Common myeloid progenitor, CD34-positive (primary cell): ENCODE results near the gene INPP4B.

Source experiments
- CTCF ChIA-PET: fragments of 350-600 bp; sonication (Branson Sonifier 250); formaldehyde crosslinking; loops from one replicate; lab custom pipeline; 2021; ENCODE audit warnings: antibody characterized with exemption; lab: Charles Lee
- POLR2A ChIA-PET: fragments of 350-600 bp; sonication (Branson Sonifier 250); formaldehyde crosslinking; loops from one replicate; lab custom pipeline; 2021; ENCODE audit warnings: antibody characterized with exemption; lab: Charles Lee
- DNase-seq, 3 donors: peaks; one replicate each; pipeline versions ENCODE4 v3.0.0 to v3.0.0-alpha.2; 2013
- H3K27ac ChIP-seq, 2 experiments: 1 replicate in 1 of 2; 2 replicates in 1 of 2; pipeline ENCODE4 v1.7.0; 2013; ENCODE audit warnings: inconsistent platforms in 2 of 2, low read length in 2 of 2, mild to moderate bottlenecking in 2 of 2, low read depth in 1 of 2, moderate library complexity in 1 of 2; ENCODE audit not compliant: severe bottlenecking in 2 of 2, insufficient read depth in 1 of 2, poor library complexity in 1 of 2
- H3K27me3 ChIP-seq, 5 experiments: replicated peaks in 2 of 5; 1 replicate in 3 of 5; 2 replicates in 2 of 5; pipeline versions ENCODE4 v1.6.1 to v1.7.0; 2013; ENCODE audit warnings: low read length in 4 of 5, mild to moderate bottlenecking in 2 of 5, moderate library complexity in 2 of 5, inconsistent platforms in 1 of 5; ENCODE audit not compliant: insufficient read depth in 5 of 5, control insufficient read depth in 4 of 5
- H3K36me3 ChIP-seq, 4 experiments: 1 replicate in 2 of 4; 2 replicates in 2 of 4; pipeline versions ENCODE4 v1.6.1 to v1.7.0; 2013; ENCODE audit warnings: low read length in 3 of 4, control low read depth in 1 of 4, mild to moderate bottlenecking in 1 of 4; ENCODE audit not compliant: control insufficient read depth in 4 of 4, insufficient read depth in 4 of 4
- H3K4me1 ChIP-seq, 4 experiments: 1 replicate in 3 of 4; 2 replicates in 1 of 4; pipeline versions ENCODE4 v1.6.1 to v1.7.1; 2013; ENCODE audit warnings: low read length in 3 of 4, mild to moderate bottlenecking in 3 of 4, control low read depth in 1 of 4, inconsistent platforms in 1 of 4, moderate library complexity in 1 of 4; ENCODE audit not compliant: control insufficient read depth in 4 of 4, insufficient read depth in 4 of 4; ENCODE audit errors: control extremely low read depth in 1 of 4
- H3K4me3 ChIP-seq, 7 experiments: 1 replicate in 4 of 7; 2 replicates in 3 of 7; pipeline versions ENCODE4 v1.5.1 to v1.7.0; 2013; ENCODE audit warnings: mild to moderate bottlenecking in 7 of 7, low read length in 6 of 7, moderate library complexity in 6 of 7, inconsistent platforms in 2 of 7, low read depth in 2 of 7, control low read depth in 1 of 7; ENCODE audit not compliant: insufficient read depth in 4 of 7, control insufficient read depth in 1 of 7; ENCODE audit errors: extremely low read depth in 1 of 7
- H3K9me3 ChIP-seq, 5 experiments: 1 replicate in 4 of 5; 2 replicates in 1 of 5; pipeline versions ENCODE4 v1.6.1 to v1.7.1; 2013; ENCODE audit warnings: low read length in 4 of 5, mild to moderate bottlenecking in 2 of 5, inconsistent platforms in 1 of 5, low read depth in 1 of 5, moderate library complexity in 1 of 5; ENCODE audit not compliant: control insufficient read depth in 4 of 5, insufficient read depth in 2 of 5; ENCODE audit errors: control extremely low read depth in 1 of 5
- WGBS: methylation state at CpG from one replicate; pipeline ENCODE4 v1.1.5; 2013; ENCODE audit not compliant: insufficient coverage; 5-methylcytosine and 5-hydroxymethylcytosine counted together

INPP4B gene

GRCh38 chr4:142406499-142406835, 439.6 kb downstream of the INPP4B start:
- POLR2A ChIA-PET: no interaction called here
- CTCF ChIA-PET: interaction anchor here (1.1 to 1.9 kb wide), 7 partner anchors 8 to 345 kb away, joined by 3 to 5 read pairs (median 3); no protein-coding TSS in a partner anchor
- 89% methylated on average over 1 of the region's 2 CpGs for WGBS
- no peak overlapping the region for H3K27ac ChIP-seq
- peaks cover 15 to 45% (median 37%) of the 10 kb centered on the region in 4 experiments for H3K4me1 ChIP-seq
- H3K9me3 ChIP-seq: no peaks in the 10 kb centered on the region
- peaks cover 0 to 4% (median 2%) of the 10 kb centered on the region in 4 experiments for H3K36me3 ChIP-seq
- DNase-seq: no peak
- H3K4me3 ChIP-seq: peak overlapping the region in 1 of 7 experiments; percentile 45
- no peaks in the 10 kb centered on the region for H3K27me3 ChIP-seq

DNA sequence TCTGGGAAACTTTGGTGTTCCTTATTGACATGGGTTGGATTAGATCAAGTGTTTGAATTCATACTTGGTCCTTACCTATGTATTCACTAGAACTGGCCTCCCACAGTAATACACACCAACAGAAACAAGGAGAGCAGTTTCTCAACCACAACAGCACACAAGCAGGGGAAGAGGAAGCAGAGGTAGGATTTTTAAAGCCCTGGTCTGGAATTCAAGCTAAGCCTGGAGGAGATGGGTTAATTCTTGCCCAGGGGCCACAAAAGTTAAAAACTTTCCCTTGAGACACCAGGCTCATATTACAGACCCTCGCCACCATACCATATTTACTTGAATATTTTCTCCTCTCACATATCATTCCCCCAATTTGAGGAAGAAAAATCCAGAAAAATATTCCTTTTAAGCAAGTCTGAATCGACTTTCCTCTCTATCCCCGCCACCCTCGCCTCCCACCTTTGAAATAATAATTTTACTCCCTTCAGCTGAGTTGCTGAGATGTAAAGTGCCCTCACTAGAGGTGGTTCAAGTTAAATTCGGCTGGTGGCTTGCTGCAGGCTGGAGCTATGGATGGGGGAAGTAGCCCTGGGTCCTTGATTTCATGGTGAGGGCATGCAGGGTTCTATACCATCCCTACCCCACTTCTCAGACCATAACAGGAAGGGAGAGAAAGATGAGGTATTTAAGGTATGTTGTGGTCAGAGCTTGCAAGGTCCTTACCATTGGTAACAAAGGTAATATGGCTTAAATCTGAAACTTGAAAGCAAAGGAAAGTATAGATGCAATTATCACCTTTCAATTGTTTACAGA, 440.2 kb downstream of the INPP4B start:
- ChIA-PET CTCF (interaction anchor here (0.6 to 1.9 kb wide), 8 partner anchors 8 to 49 kb away, joined by 3 to 5 read pairs (median 4); no protein-coding TSS in a partner anchor), POLR2A (interaction anchor here (0.6 kb wide), 1 partner anchor 69 kb away, joined by 3 read pairs; no protein-coding TSS in a partner anchor)
- DNase-seq: peak in 2 of 3 donors; percentile 29 to 33

DNA sequence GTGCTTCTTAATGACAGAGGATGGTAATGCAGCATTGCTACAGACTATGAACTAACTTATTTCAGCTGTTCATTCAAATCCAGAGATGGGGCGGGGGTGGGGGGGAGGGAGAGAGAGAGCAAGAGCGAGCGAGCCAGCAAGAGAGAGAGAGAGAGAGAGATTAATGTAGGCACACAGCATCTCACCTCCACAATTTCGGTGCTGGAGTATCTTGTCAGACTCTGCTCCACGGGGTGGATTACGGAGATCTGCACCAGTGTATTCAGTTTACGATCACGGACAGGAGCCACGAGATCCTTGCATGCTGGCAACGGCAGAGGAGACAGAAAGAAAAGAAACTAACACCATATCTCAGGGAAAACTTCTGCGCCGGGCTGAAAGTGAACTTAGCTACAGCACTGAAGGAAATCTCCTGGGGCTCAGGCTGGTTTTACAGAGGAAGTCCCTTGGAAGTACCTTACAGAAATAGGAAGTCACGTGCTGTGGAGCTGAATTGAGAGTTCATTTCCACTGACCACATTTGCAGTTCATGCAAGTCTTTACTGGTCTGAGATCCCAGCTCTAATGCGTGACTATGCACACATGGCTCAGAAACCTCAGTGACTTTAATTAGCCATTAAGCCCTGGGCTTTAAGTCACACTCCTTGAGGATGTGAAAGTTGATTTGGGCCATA, 440.9 kb downstream of the INPP4B start:
- Histone ChIP-seq H3K9me3 (no peaks in the 10 kb centered on the region), H3K36me3 (peaks cover 0 to 4% (median 2%) of the 10 kb centered on the region in 4 experiments), H3K27ac (peak overlapping the region; percentile 43 to 62), H3K27me3 (no peaks in the 10 kb centered on the region), H3K4me3 (peak overlapping the region; percentile 27 to 83 (median 76)), H3K4me1 (peaks cover 15 to 45% (median 37%) of the 10 kb centered on the region in 4 experiments)
- CTCF ChIA-PET: interaction anchor here (0.6 to 1.9 kb wide), 7 partner anchors 9 to 48 kb away, joined by 3 to 5 read pairs (median 4); no protein-coding TSS in a partner anchor
- POLR2A ChIA-PET: interaction anchor here (0.6 kb wide), 1 partner anchor 70 kb away, joined by 3 read pairs; no protein-coding TSS in a partner anchor
- WGBS: 0% methylated on average over 10 of the region's 14 CpGs
- DNase-seq: peak; percentile 72 to 94 (median 89)

More for the DNA sequence above, 440.2 kb downstream of the INPP4B start:
- 77% methylated on average over 1 of the region's 5 CpGs for WGBS
- H3K27me3 ChIP-seq: no peaks in the 10 kb centered on the region
- H3K4me1 ChIP-seq: peaks cover 15 to 45% (median 37%) of the 10 kb centered on the region in 4 experiments
- H3K36me3 ChIP-seq: peaks cover 0 to 4% (median 2%) of the 10 kb centered on the region in 4 experiments
- peak overlapping the region in 6 of 7 experiments; percentile 69 to 83 (median 76) for H3K4me3 ChIP-seq
- no peaks in the 10 kb centered on the region for H3K9me3 ChIP-seq
- H3K27ac ChIP-seq: peak overlapping the region; percentile 43 to 62

GRCh38 chr4:142404191-142404611, 441.9 kb downstream of the INPP4B start:
- 30% methylated on average over 1 of the region's 3 CpGs for WGBS
- POLR2A ChIA-PET: no interaction called here
- H3K4me1 ChIP-seq: peaks cover 15 to 45% (median 37%) of the 10 kb centered on the region in 4 experiments

DNA sequence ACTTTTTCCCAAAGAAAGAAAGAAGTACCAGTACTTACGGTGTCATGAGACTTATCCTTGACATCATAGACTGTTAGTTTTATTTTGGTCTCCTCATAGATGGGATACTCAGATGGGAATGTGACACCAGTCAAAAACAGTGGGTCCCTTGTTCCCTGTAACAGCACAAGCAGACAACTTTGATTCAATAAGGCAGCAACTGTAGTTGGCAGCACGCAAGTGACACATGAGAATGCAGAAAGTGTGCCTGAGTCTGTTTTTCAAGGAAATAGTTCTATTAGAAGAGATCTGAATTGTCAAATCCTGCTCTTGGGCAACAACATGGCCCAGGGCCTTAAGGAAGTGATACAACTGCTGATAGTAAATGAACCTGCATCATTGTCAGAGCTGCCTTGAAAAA, 443.2 kb downstream of the INPP4B start:
- 60% methylated on average over 1 of the region's 2 CpGs for WGBS
- POLR2A ChIA-PET: no interaction called here
- Histone ChIP-seq H3K9me3 (no peaks in the 10 kb centered on the region), H3K27me3 (no peaks in the 10 kb centered on the region), H3K4me1 (peaks cover 15 to 43% (median 37%) of the 10 kb centered on the region in 4 experiments), H3K36me3 (peaks cover 0 to 4% (median 2%) of the 10 kb centered on the region in 4 experiments), H3K27ac (no peak overlapping the region), H3K4me3 (peak overlapping the region in 1 of 7 experiments; percentile 76)
- CTCF ChIA-PET: interaction anchor here (1.6 kb wide), 1 partner anchor 18 kb away, joined by 5 read pairs; no protein-coding TSS in a partner anchor
- peak in 1 of 3 donors; percentile 45 for DNase-seq

More at GRCh38 chr4:142404191-142404611, 441.9 kb downstream of the INPP4B start:
- Histone ChIP-seq H3K4me3 (peak overlapping the region in 5 of 7 experiments; percentile 43 to 83 (median 76)), H3K27ac (peak overlapping the region in 1 of 2 experiments; percentile 51), H3K36me3 (peaks cover 0 to 4% (median 2%) of the 10 kb centered on the region in 4 experiments), H3K9me3 (no peaks in the 10 kb centered on the region), H3K27me3 (no peaks in the 10 kb centered on the region)
- peak in 1 of 3 donors; percentile 47 for DNase-seq
- CTCF ChIA-PET: no interaction called here

DNA sequence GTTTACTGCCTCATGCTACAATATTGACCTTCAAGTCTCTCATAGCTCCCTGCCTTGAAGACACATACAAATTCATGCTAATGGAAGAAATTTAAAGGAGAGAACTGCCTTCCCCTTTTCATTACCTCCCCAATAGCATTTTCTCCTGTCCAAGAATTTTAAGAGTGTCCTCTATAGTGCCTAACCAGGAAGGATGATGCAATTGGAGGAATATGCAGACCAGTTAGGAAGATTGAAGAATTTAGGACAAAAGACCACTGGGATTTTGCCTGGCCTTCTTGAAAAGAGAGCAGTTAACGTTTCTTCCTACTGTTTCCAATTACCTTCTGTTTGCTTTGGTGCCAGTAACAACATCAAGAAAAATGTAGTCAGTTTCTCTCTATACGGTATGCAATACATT, 443.9 kb downstream of the INPP4B start:
- DNase-seq: no peak
- H3K4me3 ChIP-seq: no peak overlapping the region
- H3K27ac ChIP-seq: no peak overlapping the region
- POLR2A ChIA-PET: interaction anchor here (0.6 kb wide), 1 partner anchor 23 kb away, joined by 3 read pairs; no protein-coding TSS in a partner anchor
- no peaks in the 10 kb centered on the region for H3K9me3 ChIP-seq
- peaks cover 12 to 37% (median 32%) of the 10 kb centered on the region in 4 experiments for H3K4me1 ChIP-seq
- 50% methylated on average over 2 of the region's 2 CpGs for WGBS
- H3K36me3 ChIP-seq: peaks cover 0 to 4% (median 2%) of the 10 kb centered on the region in 4 experiments
- H3K27me3 ChIP-seq: no peaks in the 10 kb centered on the region
- CTCF ChIA-PET: interaction anchor here (1.6 kb wide), 1 partner anchor 19 kb away, joined by 5 read pairs; no protein-coding TSS in a partner anchor
